Measurements from ENCODE around the gene CES4A. TPM values are rescaled to one million over a fixed set of nuclear protein-coding genes. Genes with fewer than 3 reads are reported as not detected.

CES4A gene
- polyA plus RNA-seq, 1 donor (not counting 4 experiments of a cell fraction or from before 2014, with no cell fraction given) = 6.6 TPM

- DNase-seq (ENCODE audit: low read depth, low spot score) (no peak), FAIRE-seq (no peak)
- H2AFZ ChIP-seq (ENCODE audit: control insufficient read depth, low read length) = peak overlapping the region; percentile 83
- H4K20me1 ChIP-seq (ENCODE audit: control insufficient read depth, extremely low read depth, insufficient read depth, low read length) = no peaks in the 10 kb centered on the region
- no peaks in the 10 kb centered on the region for H3K9me3 ChIP-seq (ENCODE audit: control insufficient read depth, low read depth, low read length)
- no peak overlapping the region for H3K9ac ChIP-seq (ENCODE audit: control insufficient read depth, extremely low read depth, insufficient read depth, low read length)
- no peak overlapping the region for H3K4me3 ChIP-seq (ENCODE audit: control insufficient read depth in 2 of 3, extremely low read depth in 1 of 3, insufficient read depth in 2 of 3, low read depth in 1 of 3, low read length in 3 of 3)
- H3K27ac ChIP-seq (ENCODE audit: control insufficient read depth, insufficient read depth, low read length) = no peak overlapping the region
- dilution Hi-C loops (cut with MboI; ENCODE audit: extremely low pct_ligation_motif_present, low sequenced_read_pairs) = no loop called here
- H3K4me2 ChIP-seq (ENCODE audit: control insufficient read depth, extremely low read depth, insufficient read depth, low read depth, low read length) = peak overlapping the region; percentile 22
- peaks cover 10% of the 10 kb centered on the region for H3K27me3 ChIP-seq (ENCODE audit: control insufficient read depth, extremely low read depth, insufficient read depth, low read length)
- no peaks in the 10 kb centered on the region for H3K36me3 ChIP-seq (ENCODE audit: control insufficient read depth in 2 of 2, extremely low read depth in 1 of 2, insufficient read depth in 2 of 2, low read length in 2 of 2)
- no peaks in the 10 kb centered on the region for H3K9me1 ChIP-seq (ENCODE audit: control insufficient read depth, extremely low read depth, insufficient read depth, low read length)
- H3K4me1 ChIP-seq (ENCODE audit: control insufficient read depth, extremely low read depth, insufficient read depth, low read length) = peaks cover 13% of the 10 kb centered on the region
- no peak for TF ChIP-seq EZH2 (IDR thresholded peaks at IDR 0.05; ENCODE audit: low read length)
- TF ChIP-seq, protein P1, sequence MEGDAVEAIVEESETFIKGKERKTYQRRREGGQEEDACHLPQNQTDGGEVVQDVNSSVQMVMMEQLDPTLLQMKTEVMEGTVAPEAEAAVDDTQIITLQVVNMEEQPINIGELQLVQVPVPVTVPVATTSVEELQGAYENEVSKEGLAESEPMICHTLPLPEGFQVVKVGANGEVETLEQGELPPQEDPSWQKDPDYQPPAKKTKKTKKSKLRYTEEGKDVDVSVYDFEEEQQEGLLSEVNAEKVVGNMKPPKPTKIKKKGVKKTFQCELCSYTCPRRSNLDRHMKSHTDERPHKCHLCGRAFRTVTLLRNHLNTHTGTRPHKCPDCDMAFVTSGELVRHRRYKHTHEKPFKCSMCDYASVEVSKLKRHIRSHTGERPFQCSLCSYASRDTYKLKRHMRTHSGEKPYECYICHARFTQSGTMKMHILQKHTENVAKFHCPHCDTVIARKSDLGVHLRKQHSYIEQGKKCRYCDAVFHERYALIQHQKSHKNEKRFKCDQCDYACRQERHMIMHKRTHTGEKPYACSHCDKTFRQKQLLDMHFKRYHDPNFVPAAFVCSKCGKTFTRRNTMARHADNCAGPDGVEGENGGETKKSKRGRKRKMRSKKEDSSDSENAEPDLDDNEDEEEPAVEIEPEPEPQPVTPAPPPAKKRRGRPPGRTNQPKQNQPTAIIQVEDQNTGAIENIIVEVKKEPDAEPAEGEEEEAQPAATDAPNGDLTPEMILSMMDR (optimal IDR thresholded peaks at IDR 0.05 in 1 of 3, IDR thresholded peaks at IDR 0.05 in 1 of 3, conservative IDR thresholded peaks at IDR 0.05 in 1 of 3; ENCODE audit: extremely low read depth in 1 of 3, insufficient read depth in 2 of 3, low read length in 3 of 3) = no peak
- no peaks in the 10 kb centered on the region for H3K79me2 ChIP-seq (ENCODE audit: control insufficient read depth, insufficient read depth, low read length)
Observed at GRCh38 chr16:67016681-67017420, 28.5 kb downstream of the CES4A start.

DNA sequence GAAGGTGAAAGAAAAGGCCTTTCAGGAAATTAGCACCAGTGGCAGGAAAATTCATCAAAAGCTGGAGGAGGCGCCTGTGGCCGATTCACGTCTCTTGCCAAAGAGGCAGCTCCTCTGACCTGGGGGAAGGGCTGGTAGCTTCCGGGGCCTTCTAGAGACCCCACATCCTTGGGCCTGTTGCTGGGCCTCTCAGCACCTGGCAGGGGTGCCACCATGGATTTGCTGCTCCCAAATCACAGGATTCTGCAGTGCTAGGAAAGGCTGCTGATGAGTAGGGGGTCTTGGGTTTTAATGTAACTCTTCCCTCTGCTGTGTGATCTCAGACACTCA is 29.0 kb downstream of the CES4A start:
- Histone ChIP-seq H3K79me2 (ENCODE audit: control insufficient read depth, insufficient read depth, low read length) (no peaks in the 10 kb centered on the region), H3K4me3 (ENCODE audit: control insufficient read depth in 2 of 3, extremely low read depth in 1 of 3, insufficient read depth in 2 of 3, low read depth in 1 of 3, low read length in 3 of 3) (no peak overlapping the region), H3K4me1 (ENCODE audit: control insufficient read depth, extremely low read depth, insufficient read depth, low read length) (peaks cover 13% of the 10 kb centered on the region), H3K4me2 (ENCODE audit: control insufficient read depth, extremely low read depth, insufficient read depth, low read depth, low read length) (no peak overlapping the region), H3K27ac (ENCODE audit: control insufficient read depth, insufficient read depth, low read length) (no peak overlapping the region), H3K9me3 (ENCODE audit: control insufficient read depth, low read depth, low read length) (no peaks in the 10 kb centered on the region), H4K20me1 (ENCODE audit: control insufficient read depth, extremely low read depth, insufficient read depth, low read length) (no peaks in the 10 kb centered on the region), H2AFZ (ENCODE audit: control insufficient read depth, low read length) (no peak overlapping the region), H3K9ac (ENCODE audit: control insufficient read depth, extremely low read depth, insufficient read depth, low read length) (no peak overlapping the region), H3K9me1 (ENCODE audit: control insufficient read depth, extremely low read depth, insufficient read depth, low read length) (no peaks in the 10 kb centered on the region), H3K27me3 (ENCODE audit: control insufficient read depth, extremely low read depth, insufficient read depth, low read length) (peaks cover 10% of the 10 kb centered on the region), H3K36me3 (ENCODE audit: control insufficient read depth in 2 of 2, extremely low read depth in 1 of 2, insufficient read depth in 2 of 2, low read length in 2 of 2) (no peaks in the 10 kb centered on the region)
- TF ChIP-seq EZH2 (IDR thresholded peaks at IDR 0.05; ENCODE audit: low read length) = no peak
- TF ChIP-seq, protein P1 (optimal IDR thresholded peaks at IDR 0.05 in 1 of 3, IDR thresholded peaks at IDR 0.05 in 1 of 3, conservative IDR thresholded peaks at IDR 0.05 in 1 of 3; ENCODE audit: extremely low read depth in 1 of 3, insufficient read depth in 2 of 3, low read length in 3 of 3) = no peak
- FAIRE-seq (no peak), DNase-seq (ENCODE audit: low read depth, low spot score) (no peak)
- dilution Hi-C loops (cut with MboI; ENCODE audit: extremely low pct_ligation_motif_present, low sequenced_read_pairs) = no loop called here
